Measurements from ENCODE around the gene COLQ.
A peak's percentile ranks its signal among the peaks of the same experiment; 100 is the strongest.

The COLQ gene

GRCh38 chr3:15531346-15531745 lies 9.8 kb upstream of the COLQ start:
- no peak for TF ChIP-seq POLR2A (IDR thresholded peaks at IDR 0.05; ENCODE audit: low read length)
- TF ChIP-seq GATA1 (IDR thresholded peaks at IDR 0.05; ENCODE audit: low read depth, low read length): no peak

GRCh38 chr3:15528854-15529537 lies 7.5 kb upstream of the COLQ start:
- no peak for DNase-seq
- TF ChIP-seq POLR2A (IDR thresholded peaks at IDR 0.05; ENCODE audit: low read length) (no peak), GATA1 (IDR thresholded peaks at IDR 0.05; ENCODE audit: low read depth, low read length) (no peak)

More at GRCh38 chr3:15531346-15531745, 9.8 kb upstream of the COLQ start:
- no peak for DNase-seq

GRCh38 chr3:15527031-15527459 lies 5.5 kb upstream of the COLQ start:
- DNase-seq: peak in 1 of 2 experiments; percentile 20
- TF ChIP-seq POLR2A (IDR thresholded peaks at IDR 0.05; ENCODE audit: low read length): no peak
- TF ChIP-seq GATA1 (IDR thresholded peaks at IDR 0.05; ENCODE audit: low read depth, low read length): no peak

- no peak for DNase-seq
- TF ChIP-seq GATA1 (IDR thresholded peaks at IDR 0.05; ENCODE audit: low read depth, low read length) (no peak), POLR2A (IDR thresholded peaks at IDR 0.05; ENCODE audit: low read length) (no peak)
These were observed 4.3 kb upstream of the COLQ start for GRCh38 chr3:15525790-15526189.

GRCh38 chr3:15523660-15524417 lies 2.3 kb upstream of the COLQ start:
- TF ChIP-seq GATA1 (IDR thresholded peaks at IDR 0.05; ENCODE audit: low read depth, low read length) (no peak), POLR2A (IDR thresholded peaks at IDR 0.05; ENCODE audit: low read length) (no peak)
- no peak for DNase-seq

GRCh38 chr3:15522016-15522415 lies 510 bp upstream of the COLQ start:
- TF ChIP-seq POLR2A (IDR thresholded peaks at IDR 0.05; ENCODE audit: low read length): no peak
- TF ChIP-seq GATA1 (IDR thresholded peaks at IDR 0.05; ENCODE audit: low read depth, low read length): no peak
- DNase-seq: no peak

- TF ChIP-seq POLR2A (IDR thresholded peaks at IDR 0.05; ENCODE audit: low read length) (no peak), GATA1 (IDR thresholded peaks at IDR 0.05; ENCODE audit: low read depth, low read length) (no peak)
- no peak for DNase-seq
These were observed 518 bp downstream of the COLQ start for GRCh38 chr3:15520804-15521572.

- peak; percentile 58 for TF ChIP-seq POLR2A (IDR thresholded peaks at IDR 0.05; ENCODE audit: low read length)
- TF ChIP-seq GATA1 (IDR thresholded peaks at IDR 0.05; ENCODE audit: low read depth, low read length): no peak
- peak; percentile 39 to 52 for DNase-seq
These were observed 1.3 kb downstream of the COLQ start for GRCh38 chr3:15520185-15520584.

GRCh38 chr3:15519096-15519495 lies 2.4 kb downstream of the COLQ start:
- no peak for DNase-seq
- no peak for TF ChIP-seq POLR2A (IDR thresholded peaks at IDR 0.05; ENCODE audit: low read length)

- no peak for TF ChIP-seq POLR2A (IDR thresholded peaks at IDR 0.05; ENCODE audit: low read length)
- no peak for TF ChIP-seq GATA1 (IDR thresholded peaks at IDR 0.05; ENCODE audit: low read depth, low read length)
- no peak for DNase-seq
These were observed 6.7 kb downstream of the COLQ start for GRCh38 chr3:15514663-15515340.

DNA sequence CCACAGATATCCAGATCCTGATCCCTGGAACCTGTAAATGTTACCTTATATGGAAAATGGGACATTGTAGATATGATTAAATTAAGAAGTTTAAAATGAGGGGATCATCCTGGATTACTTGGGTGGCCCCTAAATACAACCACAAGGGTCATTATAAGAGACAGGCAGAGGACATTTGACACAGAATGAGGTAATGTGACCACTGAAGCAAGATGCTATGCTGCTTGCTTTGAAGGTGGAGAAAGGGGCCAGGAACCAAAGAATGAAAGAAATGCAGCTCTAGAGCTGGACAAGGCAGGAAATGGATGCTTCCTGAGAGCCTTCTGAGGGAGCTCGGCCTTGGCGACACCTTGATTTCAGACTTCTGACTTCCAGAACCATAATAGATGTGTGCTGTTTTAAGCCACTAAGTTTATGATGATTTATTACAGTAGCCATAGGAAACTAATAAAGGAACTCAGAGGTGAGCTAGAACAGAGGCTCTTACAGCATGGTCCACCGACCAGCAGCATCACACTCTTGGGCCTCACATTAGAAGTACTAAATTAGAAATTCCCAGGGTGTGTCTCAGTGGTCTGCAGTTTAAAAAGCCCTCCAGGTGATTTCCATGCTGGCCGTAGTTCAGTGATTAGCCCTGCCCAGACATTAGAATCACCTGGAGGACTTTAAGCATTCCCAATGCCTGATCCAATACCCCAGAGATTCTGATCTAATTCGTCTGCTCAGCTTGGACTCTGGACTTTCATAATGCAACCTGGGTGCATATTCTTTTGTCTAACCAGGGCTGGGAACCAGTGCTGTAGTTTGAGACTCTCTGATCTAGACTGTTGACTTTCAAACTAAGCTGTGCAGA lies 7.5 kb downstream of the COLQ start:
- no peak for DNase-seq
- TF ChIP-seq GATA1 (IDR thresholded peaks at IDR 0.05; ENCODE audit: low read depth, low read length): no peak
- TF ChIP-seq POLR2A (IDR thresholded peaks at IDR 0.05; ENCODE audit: low read length): no peak

DNA sequence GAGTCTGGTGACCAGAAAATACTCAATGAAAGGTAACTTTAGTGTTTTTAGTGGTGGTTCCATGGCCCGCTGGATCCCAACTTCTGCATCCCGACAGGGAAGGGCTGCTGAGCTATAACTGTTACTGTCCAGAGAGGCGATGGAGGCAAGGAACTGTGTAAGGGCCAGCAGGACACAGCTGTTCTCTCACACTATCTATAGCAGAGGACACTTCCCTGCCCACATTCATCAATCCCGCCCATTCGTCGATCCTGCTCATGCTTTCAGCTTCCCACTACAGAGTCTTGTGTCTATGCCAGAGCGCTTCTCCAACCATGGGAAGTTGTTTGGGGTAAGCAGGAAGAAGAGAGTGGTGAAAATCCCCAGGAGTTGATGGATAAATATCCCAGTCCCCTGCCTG lies 8.4 kb downstream of the COLQ start:
- TF ChIP-seq GATA1 (IDR thresholded peaks at IDR 0.05; ENCODE audit: low read depth, low read length): no peak
- TF ChIP-seq POLR2A (IDR thresholded peaks at IDR 0.05; ENCODE audit: low read length): no peak
- DNase-seq: no peak

GRCh38 chr3:15512166-15512565 lies 9.3 kb downstream of the COLQ start:
- no peak for DNase-seq
- TF ChIP-seq POLR2A (IDR thresholded peaks at IDR 0.05; ENCODE audit: low read length) (no peak), GATA1 (IDR thresholded peaks at IDR 0.05; ENCODE audit: low read depth, low read length) (no peak)
